GM23338 (cell line): ENCODE results near the gene IRF5.

Experiments used
- CREB1 ChIP-seq: fragments of 250-450 bp; sonication (Bioruptor Pico); IDR thresholded peaks from 2 replicates; pipeline ENCODE4 v1.5.0; 2020; ENCODE audit warnings: low read depth, mild to moderate bottlenecking, moderate library complexity
- EZH2 ChIP-seq: fragments of 200-600 bp; sonication (generic); IDR thresholded peaks from one replicate; pipeline ENCODE4 v1.8.0; 2017; ENCODE audit warnings: antibody characterized with exemption, mild to moderate bottlenecking, low read depth; ENCODE audit not compliant: unreplicated experiment
- EZH2phosphoT487 ChIP-seq: fragments of 200-600 bp; sonication (generic); IDR thresholded peaks from one replicate; pipeline ENCODE4 v1.8.1; 2018; ENCODE audit warnings: antibody characterized with exemption; ENCODE audit not compliant: unreplicated experiment
- JUNB ChIP-seq: IDR thresholded peaks from one replicate; pipeline ENCODE4 v1.6.1; 2016; ENCODE audit warnings: antibody characterized with exemption; ENCODE audit not compliant: unreplicated experiment
- POLR2AphosphoS5 ChIP-seq: IDR thresholded peaks from 2 replicates; pipeline ENCODE4 v1.6.1; 2016; ENCODE audit warnings: antibody characterized with exemption, low read depth
- STAT1 ChIP-seq: IDR thresholded peaks from one replicate; pipeline ENCODE4 v1.6.1; 2016; ENCODE audit warnings: antibody characterized with exemption; ENCODE audit not compliant: unreplicated experiment
- ZNF114 ChIP-seq: fragments of 250-450 bp; sonication (Bioruptor Pico); IDR thresholded peaks from 2 replicates; pipeline ENCODE4 v1.5.0; 2020; ENCODE audit warnings: mild to moderate bottlenecking, moderate library complexity
- ZNF331 ChIP-seq: fragments of 250-450 bp; sonication (Bioruptor Pico); IDR thresholded peaks from 2 replicates; pipeline ENCODE4 v1.5.0; 2020; ENCODE audit warnings: low read depth, mild to moderate bottlenecking, moderate library complexity
- TF ChIP-seq, protein P1 (sequence below), 2 experiments: fragments of 200-600 bp in 1 of 2; sonication (generic) in 1 of 2; conservative IDR thresholded peaks; 2 replicates each; pipeline versions ENCODE4 v1.5.1 to v1.6.1; 2016 to 2017; ENCODE audit warnings: antibody characterized with exemption in 2 of 2, low read depth in 2 of 2, mild to moderate bottlenecking in 2 of 2, moderate library complexity in 1 of 2
- TF ChIP-seq, protein P2 (sequence below): IDR thresholded peaks from one replicate; pipeline ENCODE4 v1.6.1; 2018; ENCODE audit warnings: antibody characterized with exemption; ENCODE audit not compliant: unreplicated experiment
- TF ChIP-seq, protein P3 (sequence below): IDR thresholded peaks from 2 replicates; pipeline ENCODE4 v1.6.1; 2016; ENCODE audit warnings: antibody characterized with exemption

DNA sequence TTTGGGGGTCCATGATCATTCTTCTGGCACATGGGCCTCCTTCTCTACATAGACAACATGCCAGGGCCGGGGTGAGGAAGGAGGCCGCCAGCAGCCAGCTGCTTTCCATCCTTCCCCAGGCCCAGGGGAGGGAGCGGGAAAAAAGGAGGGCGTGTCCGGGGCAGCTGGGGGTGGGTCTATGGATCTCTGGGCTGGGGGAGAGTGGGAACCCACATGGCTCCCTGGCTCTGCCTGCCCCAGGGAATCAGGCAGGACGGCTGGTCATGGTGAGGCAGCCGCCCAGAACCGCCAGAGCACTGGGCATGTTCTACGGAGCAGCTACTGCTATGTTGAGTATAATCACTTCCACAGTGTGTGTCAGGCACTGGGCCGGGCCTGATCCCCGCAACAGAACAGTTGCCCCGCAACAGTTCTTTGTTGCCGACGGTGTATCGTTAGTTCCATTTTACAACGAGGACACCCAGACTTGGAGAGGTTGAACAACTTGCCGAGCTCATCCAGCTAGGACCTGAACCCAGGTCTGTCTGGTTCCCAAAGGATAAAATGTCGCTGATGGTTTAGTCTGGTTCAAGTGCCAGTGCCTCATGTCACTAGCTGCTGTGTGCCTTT, 6.4 kb upstream of the IRF5 start:
- TF ChIP-seq, protein P1, sequence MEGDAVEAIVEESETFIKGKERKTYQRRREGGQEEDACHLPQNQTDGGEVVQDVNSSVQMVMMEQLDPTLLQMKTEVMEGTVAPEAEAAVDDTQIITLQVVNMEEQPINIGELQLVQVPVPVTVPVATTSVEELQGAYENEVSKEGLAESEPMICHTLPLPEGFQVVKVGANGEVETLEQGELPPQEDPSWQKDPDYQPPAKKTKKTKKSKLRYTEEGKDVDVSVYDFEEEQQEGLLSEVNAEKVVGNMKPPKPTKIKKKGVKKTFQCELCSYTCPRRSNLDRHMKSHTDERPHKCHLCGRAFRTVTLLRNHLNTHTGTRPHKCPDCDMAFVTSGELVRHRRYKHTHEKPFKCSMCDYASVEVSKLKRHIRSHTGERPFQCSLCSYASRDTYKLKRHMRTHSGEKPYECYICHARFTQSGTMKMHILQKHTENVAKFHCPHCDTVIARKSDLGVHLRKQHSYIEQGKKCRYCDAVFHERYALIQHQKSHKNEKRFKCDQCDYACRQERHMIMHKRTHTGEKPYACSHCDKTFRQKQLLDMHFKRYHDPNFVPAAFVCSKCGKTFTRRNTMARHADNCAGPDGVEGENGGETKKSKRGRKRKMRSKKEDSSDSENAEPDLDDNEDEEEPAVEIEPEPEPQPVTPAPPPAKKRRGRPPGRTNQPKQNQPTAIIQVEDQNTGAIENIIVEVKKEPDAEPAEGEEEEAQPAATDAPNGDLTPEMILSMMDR (conservative IDR thresholded peaks at IDR 0.05; ENCODE audit: low read depth in 2 of 2) = no peak
- TF ChIP-seq, protein P2, sequence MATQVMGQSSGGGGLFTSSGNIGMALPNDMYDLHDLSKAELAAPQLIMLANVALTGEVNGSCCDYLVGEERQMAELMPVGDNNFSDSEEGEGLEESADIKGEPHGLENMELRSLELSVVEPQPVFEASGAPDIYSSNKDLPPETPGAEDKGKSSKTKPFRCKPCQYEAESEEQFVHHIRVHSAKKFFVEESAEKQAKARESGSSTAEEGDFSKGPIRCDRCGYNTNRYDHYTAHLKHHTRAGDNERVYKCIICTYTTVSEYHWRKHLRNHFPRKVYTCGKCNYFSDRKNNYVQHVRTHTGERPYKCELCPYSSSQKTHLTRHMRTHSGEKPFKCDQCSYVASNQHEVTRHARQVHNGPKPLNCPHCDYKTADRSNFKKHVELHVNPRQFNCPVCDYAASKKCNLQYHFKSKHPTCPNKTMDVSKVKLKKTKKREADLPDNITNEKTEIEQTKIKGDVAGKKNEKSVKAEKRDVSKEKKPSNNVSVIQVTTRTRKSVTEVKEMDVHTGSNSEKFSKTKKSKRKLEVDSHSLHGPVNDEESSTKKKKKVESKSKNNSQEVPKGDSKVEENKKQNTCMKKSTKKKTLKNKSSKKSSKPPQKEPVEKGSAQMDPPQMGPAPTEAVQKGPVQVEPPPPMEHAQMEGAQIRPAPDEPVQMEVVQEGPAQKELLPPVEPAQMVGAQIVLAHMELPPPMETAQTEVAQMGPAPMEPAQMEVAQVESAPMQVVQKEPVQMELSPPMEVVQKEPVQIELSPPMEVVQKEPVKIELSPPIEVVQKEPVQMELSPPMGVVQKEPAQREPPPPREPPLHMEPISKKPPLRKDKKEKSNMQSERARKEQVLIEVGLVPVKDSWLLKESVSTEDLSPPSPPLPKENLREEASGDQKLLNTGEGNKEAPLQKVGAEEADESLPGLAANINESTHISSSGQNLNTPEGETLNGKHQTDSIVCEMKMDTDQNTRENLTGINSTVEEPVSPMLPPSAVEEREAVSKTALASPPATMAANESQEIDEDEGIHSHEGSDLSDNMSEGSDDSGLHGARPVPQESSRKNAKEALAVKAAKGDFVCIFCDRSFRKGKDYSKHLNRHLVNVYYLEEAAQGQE = no peak
- TF ChIP-seq EZH2phosphoT487 (no peak), EZH2 (no peak), CREB1 (CRISPR knock-in tag) (no peak), POLR2AphosphoS5 (no peak), JUNB (no peak), STAT1 (no peak), ZNF114 (CRISPR knock-in tag) (no peak), ZNF331 (CRISPR knock-in tag) (no peak)
- TF ChIP-seq, protein P3, sequence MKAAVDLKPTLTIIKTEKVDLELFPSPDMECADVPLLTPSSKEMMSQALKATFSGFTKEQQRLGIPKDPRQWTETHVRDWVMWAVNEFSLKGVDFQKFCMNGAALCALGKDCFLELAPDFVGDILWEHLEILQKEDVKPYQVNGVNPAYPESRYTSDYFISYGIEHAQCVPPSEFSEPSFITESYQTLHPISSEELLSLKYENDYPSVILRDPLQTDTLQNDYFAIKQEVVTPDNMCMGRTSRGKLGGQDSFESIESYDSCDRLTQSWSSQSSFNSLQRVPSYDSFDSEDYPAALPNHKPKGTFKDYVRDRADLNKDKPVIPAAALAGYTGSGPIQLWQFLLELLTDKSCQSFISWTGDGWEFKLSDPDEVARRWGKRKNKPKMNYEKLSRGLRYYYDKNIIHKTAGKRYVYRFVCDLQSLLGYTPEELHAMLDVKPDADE = no peak
